ENCODE data around the gene ZNF200. TPM values are rescaled to one million over a fixed set of nuclear protein-coding genes. Genes with fewer than 3 reads are reported as not detected.

ZNF200 gene, protein sequence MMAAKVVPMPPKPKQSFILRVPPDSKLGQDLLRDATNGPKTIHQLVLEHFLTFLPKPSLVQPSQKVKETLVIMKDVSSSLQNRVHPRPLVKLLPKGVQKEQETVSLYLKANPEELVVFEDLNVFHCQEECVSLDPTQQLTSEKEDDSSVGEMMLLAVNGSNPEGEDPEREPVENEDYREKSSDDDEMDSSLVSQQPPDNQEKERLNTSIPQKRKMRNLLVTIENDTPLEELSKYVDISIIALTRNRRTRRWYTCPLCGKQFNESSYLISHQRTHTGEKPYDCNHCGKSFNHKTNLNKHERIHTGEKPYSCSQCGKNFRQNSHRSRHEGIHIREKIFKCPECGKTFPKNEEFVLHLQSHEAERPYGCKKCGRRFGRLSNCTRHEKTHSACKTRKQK
- total RNA-seq, result 14.6 TPM

GRCh38 chr16:3234857-3235561 lies at the start of gene ZNF200:
TSS of gene ZNF200 (minus strand) at chr16:3235158. CDS start at chr16:3233755, 1,403 bp downstream.
- H3K27ac ChIP-seq, result peak within 1 kb of the TSS; percentile 94 to 97
- H3K27me3 ChIP-seq, result no peaks in the 10 kb centered on the region
- no peak for TF ChIP-seq CTCF (IDR thresholded peaks at IDR 0.05)
- peak; percentile 79 to 97 for DNase-seq (ENCODE audit: low spot score in 2 of 2)
- H3K9me3 ChIP-seq, result peaks cover 3 to 14% of the 10 kb centered on the region in 2 donors
- peaks cover 0 to 8% of the 10 kb centered on the region in 2 donors for H3K4me1 ChIP-seq
- peaks cover 29 to 32% of the 10 kb centered on the region in 2 donors for H3K36me3 ChIP-seq
- H3K4me3 ChIP-seq, result peak within 1 kb of the TSS; percentile 84 to 97
- intact Hi-C loops (cut with DNase I), result loop anchor here (1.0 to 2.0 kb wide), 4 partner anchors 29 to 166 kb away; partner anchors contain the start of genes TIGD7, ZNF174, ZNF263 and ZNF75A

DNA sequence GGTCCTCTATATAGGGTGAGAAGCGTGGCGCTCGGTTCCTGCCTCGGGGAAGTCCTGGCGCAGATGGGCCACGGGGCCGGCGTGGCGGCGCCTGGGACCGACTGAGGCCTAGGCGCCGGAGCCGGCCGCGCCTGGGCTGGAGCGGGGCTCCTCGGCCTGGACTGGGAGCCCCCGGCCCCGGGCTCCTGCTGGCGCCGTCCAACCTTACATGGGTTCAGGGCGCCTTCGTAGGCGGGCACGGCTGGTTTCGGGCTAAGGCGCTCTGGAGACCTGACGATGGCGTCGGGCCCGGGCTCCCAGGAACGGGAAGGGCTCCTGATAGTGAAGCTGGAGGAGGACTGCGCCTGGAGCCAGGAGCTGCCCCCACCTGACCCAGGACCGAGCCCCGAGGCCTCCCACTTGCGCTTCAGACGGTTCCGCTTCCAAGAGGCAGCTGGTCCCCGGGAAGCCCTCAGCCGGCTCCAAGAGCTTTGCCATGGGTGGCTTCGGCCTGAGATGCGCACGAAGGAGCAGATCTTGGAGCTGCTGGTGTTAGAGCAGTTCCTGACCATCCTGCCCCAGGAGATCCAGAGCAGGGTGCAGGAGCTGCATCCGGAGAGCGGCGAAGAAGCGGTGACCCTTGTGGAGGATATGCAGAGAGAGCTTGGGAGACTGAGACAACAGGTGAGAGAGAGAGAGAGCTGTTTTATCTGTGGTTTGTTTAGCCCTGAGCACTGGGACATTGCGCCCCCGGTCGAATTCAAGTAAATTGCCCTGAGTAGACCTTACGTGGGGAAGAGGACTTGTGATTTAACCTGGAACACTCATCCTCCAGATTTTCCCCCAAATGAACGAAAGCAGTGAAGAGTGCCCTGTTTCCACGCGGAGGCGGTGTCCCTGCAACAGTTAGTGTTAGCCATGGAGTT lies 48.8 kb upstream of the ZNF200 start:
- H3K4me1 ChIP-seq, result peaks cover 12 to 13% of the 10 kb centered on the region in 2 donors
- intact Hi-C loops (cut with DNase I), result loop anchor here (1.0 to 5.0 kb wide), 5 partner anchors 48 to 175 kb away; partner anchors contain the start of genes NAA60, ZNF174, ZNF200 and ZNF597
- peaks cover 25 to 26% of the 10 kb centered on the region in 2 donors for H3K9me3 ChIP-seq
- H3K36me3 ChIP-seq, result peaks cover 29 to 39% of the 10 kb centered on the region in 2 donors
- no peak for DNase-seq (ENCODE audit: low spot score in 2 of 2)
- TF ChIP-seq CTCF (IDR thresholded peaks at IDR 0.05), result no peak
- H3K4me3 ChIP-seq, result peak overlapping the region; percentile 92 to 96
- peak overlapping the region; percentile 95 to 100 for H3K27ac ChIP-seq
- no peaks in the 10 kb centered on the region for H3K27me3 ChIP-seq

DNA sequence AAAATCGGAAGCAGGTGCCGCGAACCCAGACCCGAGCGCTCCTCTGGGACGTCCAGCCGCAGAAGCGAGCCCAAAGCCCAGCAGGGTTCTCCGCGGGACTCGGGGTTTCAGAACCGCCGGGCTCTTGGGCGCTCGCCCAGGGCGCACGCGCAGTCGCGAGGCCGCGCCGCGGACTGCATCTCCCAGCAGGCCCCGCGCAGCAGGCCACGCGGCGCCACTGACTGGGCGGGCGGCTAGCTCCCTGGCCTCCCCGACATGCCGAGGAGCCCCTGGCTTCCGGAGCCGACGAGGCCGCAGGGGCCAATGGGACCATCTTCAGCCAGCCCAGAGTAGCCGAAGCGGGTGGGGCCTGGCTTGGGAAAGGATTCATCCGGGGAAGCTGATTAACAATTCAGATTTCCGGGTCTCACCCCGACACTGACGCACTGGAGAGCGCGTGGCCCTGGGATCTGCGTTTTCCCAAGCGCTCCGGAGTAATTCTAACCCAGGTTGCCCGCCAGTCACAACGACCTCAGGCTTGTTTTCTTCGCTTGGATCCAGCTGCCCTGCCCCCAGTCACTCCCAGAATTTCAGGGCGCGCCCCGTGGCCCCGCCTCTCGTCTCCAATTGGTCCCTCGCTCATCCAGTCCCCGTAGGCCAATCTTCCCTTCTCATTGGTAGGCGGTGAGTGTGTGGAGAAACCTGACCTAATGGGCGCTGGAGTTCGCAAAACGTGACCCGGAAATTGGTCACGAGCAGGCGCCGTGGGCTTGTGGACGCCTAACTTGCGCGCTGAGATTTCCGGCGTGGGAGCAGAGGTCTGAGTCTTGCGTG lies 48.0 kb upstream of the ZNF200 start, which contains the start of gene ZNF263:
Gene ZNF263, plus strand, starts transcription at position 762 of the 813 bp plus-strand sequence. CDS start 328 bp downstream, outside the sequence.
- Histone ChIP-seq H3K27ac (peak within 1 kb of the TSS; percentile 95 to 100), H3K27me3 (no peaks in the 10 kb centered on the region), H3K4me3 (peak within 1 kb of the TSS; percentile 92 to 96), H3K4me1 (peaks cover 12 to 13% of the 10 kb centered on the region in 2 donors), H3K9me3 (peaks cover 18% of the 10 kb centered on the region in 2 donors), H3K36me3 (peaks cover 24 to 30% of the 10 kb centered on the region in 2 donors)
- no peak for TF ChIP-seq CTCF (IDR thresholded peaks at IDR 0.05)
- intact Hi-C loops (cut with DNase I), result loop anchor here (1.0 to 5.0 kb wide), 7 partner anchors 19 to 175 kb away; partner anchors contain the start of genes NAA60, TIGD7, ZNF174 and ZNF200
- DNase-seq (ENCODE audit: low spot score in 2 of 2), result peak; percentile 87 to 98

DNA sequence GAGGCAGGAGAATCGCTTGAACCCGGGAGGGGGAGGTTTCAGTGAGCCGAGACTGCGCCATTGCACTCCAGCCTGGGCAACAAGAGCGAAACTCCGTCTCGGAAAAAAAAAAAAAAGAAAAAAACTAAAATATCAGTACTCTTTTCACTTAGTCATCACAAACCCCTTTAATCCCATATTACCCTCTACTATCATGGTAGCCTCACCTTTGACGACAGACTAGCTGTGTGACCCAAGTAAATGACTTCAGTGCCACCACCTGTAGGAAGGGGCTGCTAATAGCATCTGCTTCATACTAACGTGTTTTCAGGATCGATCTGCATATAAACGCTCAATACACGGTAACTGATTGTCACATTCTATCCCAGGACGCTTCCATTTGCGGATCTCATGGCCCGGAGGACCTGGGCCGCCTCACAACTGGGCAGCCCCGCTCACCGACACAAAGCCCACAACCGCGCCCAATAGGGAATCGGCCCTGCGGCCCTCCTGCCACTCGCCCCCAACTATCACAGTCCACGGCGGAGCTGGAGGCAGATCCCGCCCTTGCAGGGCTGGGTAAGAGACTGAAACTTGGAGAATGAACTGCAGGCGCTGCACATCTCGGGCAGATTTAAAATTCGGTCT lies 47.3 kb upstream of the ZNF200 start:
- DNase-seq (ENCODE audit: low spot score in 2 of 2), result no peak
- intact Hi-C loops (cut with DNase I), result loop anchor here (1.0 to 5.0 kb wide), 4 partner anchors 18 to 160 kb away; partner anchors contain the start of genes NAA60, TIGD7, ZNF597 and ZNF75A
- Histone ChIP-seq H3K4me3 (peak overlapping the region; percentile 92 to 96), H3K36me3 (peaks cover 20 to 23% of the 10 kb centered on the region in 2 donors), H3K4me1 (peaks cover 12 to 13% of the 10 kb centered on the region in 2 donors), H3K27ac (peak overlapping the region; percentile 95 to 100), H3K27me3 (no peaks in the 10 kb centered on the region), H3K9me3 (peaks cover 10 to 15% of the 10 kb centered on the region in 2 donors)
- TF ChIP-seq CTCF (IDR thresholded peaks at IDR 0.05), result no peak

Measured in ascending aorta (tissue), 2 donors.